Panc1 (cell line): ENCODE results near the gene CYP27A1. TPM values are rescaled to one million over a fixed set of nuclear protein-coding genes. Genes with fewer than 3 reads are reported as not detected.
A peak's percentile ranks its signal among the peaks of the same experiment; 100 is the strongest.

Experiments used
- ATAC-seq: fragments of 200-7000 bp; cut with Tn5 transposase; 2 replicates; pipeline ENCODE4 v1.9.1; 2020; ENCODE audit warnings: mild to moderate bottlenecking, moderate library complexity
- BruUV-seq: library from RNA; stranded (reverse); fragments of 400-500 nt; replicated peaks from 2 replicates; lab custom pipeline; 2021; lab: Mats Ljungman, UMichigan
- CTCF ChIA-PET: fragments of 300-600 bp; sonication (Branson Sonifier 250); formaldehyde crosslinking; loops from one replicate; lab custom pipeline; 2022; ENCODE audit warnings: antibody characterized with exemption; lab: Charles Lee
- POLR2A ChIA-PET: fragments of 300-600 bp; sonication (Branson Sonifier 250); formaldehyde crosslinking; loops from one replicate; lab custom pipeline; 2022; ENCODE audit warnings: antibody characterized with exemption; lab: Charles Lee
- DNase-seq: peaks from one replicate; pipeline ENCODE4 v3.0.0-alpha.2; 2010; ENCODE audit warnings: low read depth, low spot score
- H3K27ac ChIP-seq: 2 replicates; pipeline ENCODE4 v1.5.1; 2011; ENCODE audit warnings: mild to moderate bottlenecking, low read length, inconsistent platforms
- H3K27me3 ChIP-seq: fragments of 200-500 bp; sonication (Bioruptor generic); 2 replicates; pipeline ENCODE4 v1.6.0; 2014; ENCODE audit warnings: low read length, inconsistent platforms; ENCODE audit not compliant: control insufficient read depth, insufficient read depth
- H3K36me3 ChIP-seq: fragments of 200-500 bp; sonication (Bioruptor generic); 2 replicates; pipeline ENCODE4 v1.5.1; 2014; ENCODE audit warnings: inconsistent platforms, mild to moderate bottlenecking, low read length, moderate library complexity; ENCODE audit not compliant: control insufficient read depth, insufficient read depth
- H3K4me1 ChIP-seq: 2 replicates; pipeline ENCODE4 v1.5.1; 2011; ENCODE audit warnings: inconsistent platforms, mild to moderate bottlenecking, low read length, moderate library complexity; ENCODE audit not compliant: control insufficient read depth, insufficient read depth
- H3K4me3 ChIP-seq, 2 experiments: 2 replicates each; pipeline ENCODE4 v1.5.1; 2011 to 2012; ENCODE audit warnings: low read depth in 2 of 2, low read length in 2 of 2, mild to moderate bottlenecking in 2 of 2, inconsistent platforms in 1 of 2, moderate library complexity in 1 of 2
- H3K9me3 ChIP-seq: fragments of 200-500 bp; sonication (Bioruptor generic); 2 replicates; pipeline ENCODE4 v1.5.1; 2014; ENCODE audit warnings: low read depth, mild to moderate bottlenecking, inconsistent platforms, low read length, moderate library complexity; ENCODE audit not compliant: control insufficient read depth, insufficient read depth
- POLR2AphosphoS5 ChIP-seq: IDR thresholded peaks from 2 replicates; pipeline ENCODE4 v1.6.1; 2012; ENCODE audit warnings: mild to moderate bottlenecking, low read depth, low read length, moderate library complexity
- REST ChIP-seq, 2 experiments: IDR thresholded peaks; 2 replicates each; pipeline ENCODE4 v1.6.1; 2011 to 2012; ENCODE audit warnings: low read depth in 2 of 2, control low read depth in 1 of 2, low read length in 1 of 2, mild to moderate bottlenecking in 1 of 2, moderate library complexity in 1 of 2; ENCODE audit not compliant: insufficient read depth in 1 of 2
- SIN3A ChIP-seq: IDR thresholded peaks from 2 replicates; pipeline ENCODE4 v1.6.1; 2012; ENCODE audit warnings: low read depth, mild to moderate bottlenecking, low read length, moderate library complexity, borderline replicate concordance; ENCODE audit not compliant: insufficient read depth
- TCF7L2 ChIP-seq: IDR thresholded peaks from 2 replicates; pipeline ENCODE4 v1.6.1; 2011; ENCODE audit warnings: mild to moderate bottlenecking, low read depth, low read length, inconsistent platforms
- in situ Hi-C: cut with HindIII; loops from 2 replicates; pipeline ENCODE4 v1.10.0; 2016; ENCODE audit warnings: low sequenced_read_pairs, low pct_unique_long_range_greater_than_20kb
- intact Hi-C: fragments of 100-400 bp; cut with micrococcal nuclease; formaldehyde crosslinking; loops from one replicate; pipeline ENCODE4 v1.10.0; 2022; ENCODE audit not compliant: unreplicated experiment
- total RNA-seq: library from RNA; stranded (reverse); gene quantifications from one replicate; pipeline ENCODE4 v1.2.1, GENCODE V29; 2021; ENCODE audit not compliant: unreplicated experiment
- TF ChIP-seq, protein P1 (sequence below): fragments of 450-650 bp; IDR thresholded peaks from 2 replicates; pipeline ENCODE4 v1.5.1; 2017; ENCODE audit warnings: mild to moderate bottlenecking

Gene CYP27A1
- total RNA-seq, 1 experiment from 2014 or later: 7.7 TPM

GRCh38 chr2:218805627-218806026 lies 23.7 kb downstream of the CYP27A1 start:
- intact Hi-C loops: no loop called here
- in situ Hi-C loops: no loop called here
- DNase-seq: no peak

GRCh38 chr2:218806346-218806978 lies 24.5 kb downstream of the CYP27A1 start:
- ChIA-PET POLR2A (no interaction called here), CTCF (interaction anchor here (0.7 kb wide), 1 partner anchor 122 kb away, joined by 5 read pairs; no protein-coding TSS in a partner anchor)
- Histone ChIP-seq H3K4me3 (no peak overlapping the region), H3K36me3 (no peaks in the 10 kb centered on the region), H3K27ac (peak overlapping the region; percentile 4; the same call in 1 of the 2 replicates), H3K27me3 (no peaks in the 10 kb centered on the region), H3K9me3 (no peaks in the 10 kb centered on the region), H3K4me1 (peaks cover 4% of the 10 kb centered on the region; the same call in 1 of the 2 replicates)
- in situ Hi-C loops: no loop called here
- intact Hi-C loops: no loop called here
- DNase-seq: no peak
- no TSS peak for BruUV-seq
- no peak for TF ChIP-seq SIN3A
- TF ChIP-seq, protein P1, sequence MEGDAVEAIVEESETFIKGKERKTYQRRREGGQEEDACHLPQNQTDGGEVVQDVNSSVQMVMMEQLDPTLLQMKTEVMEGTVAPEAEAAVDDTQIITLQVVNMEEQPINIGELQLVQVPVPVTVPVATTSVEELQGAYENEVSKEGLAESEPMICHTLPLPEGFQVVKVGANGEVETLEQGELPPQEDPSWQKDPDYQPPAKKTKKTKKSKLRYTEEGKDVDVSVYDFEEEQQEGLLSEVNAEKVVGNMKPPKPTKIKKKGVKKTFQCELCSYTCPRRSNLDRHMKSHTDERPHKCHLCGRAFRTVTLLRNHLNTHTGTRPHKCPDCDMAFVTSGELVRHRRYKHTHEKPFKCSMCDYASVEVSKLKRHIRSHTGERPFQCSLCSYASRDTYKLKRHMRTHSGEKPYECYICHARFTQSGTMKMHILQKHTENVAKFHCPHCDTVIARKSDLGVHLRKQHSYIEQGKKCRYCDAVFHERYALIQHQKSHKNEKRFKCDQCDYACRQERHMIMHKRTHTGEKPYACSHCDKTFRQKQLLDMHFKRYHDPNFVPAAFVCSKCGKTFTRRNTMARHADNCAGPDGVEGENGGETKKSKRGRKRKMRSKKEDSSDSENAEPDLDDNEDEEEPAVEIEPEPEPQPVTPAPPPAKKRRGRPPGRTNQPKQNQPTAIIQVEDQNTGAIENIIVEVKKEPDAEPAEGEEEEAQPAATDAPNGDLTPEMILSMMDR: no peak
- TF ChIP-seq POLR2AphosphoS5: no peak
- TF ChIP-seq REST (IDR thresholded peaks at IDR 0.05; ENCODE audit: insufficient read depth in 1 of 2, low read depth in 2 of 2, low read length in 1 of 2): no peak
- TF ChIP-seq TCF7L2: no peak
- no peak for ATAC-seq

More at GRCh38 chr2:218805627-218806026, 23.7 kb downstream of the CYP27A1 start:
- TF ChIP-seq, protein P1: no peak
- no peak for TF ChIP-seq SIN3A
- no peak for TF ChIP-seq POLR2AphosphoS5
- TF ChIP-seq TCF7L2: no peak
- Histone ChIP-seq H3K36me3 (no peaks in the 10 kb centered on the region), H3K4me3 (no peak overlapping the region), H3K9me3 (no peaks in the 10 kb centered on the region), H3K4me1 (peaks cover 4% of the 10 kb centered on the region; the same call in 1 of the 2 replicates), H3K27me3 (no peaks in the 10 kb centered on the region), H3K27ac (no peak overlapping the region)
- ATAC-seq: 0 out of 2 replicates have a peak, but pooled peaks have one; percentile 30
- BruUV-seq: no TSS peak
- POLR2A ChIA-PET: no interaction called here
- CTCF ChIA-PET: no interaction called here
